ENCODE measurements around the gene CREB5.

CREB5 gene

GRCh38 chr7:28855538-28856217 is 443.4 kb downstream of the CREB5 start:
- DNase-seq (ENCODE audit: low spot score), result peak; percentile 80

DNA sequence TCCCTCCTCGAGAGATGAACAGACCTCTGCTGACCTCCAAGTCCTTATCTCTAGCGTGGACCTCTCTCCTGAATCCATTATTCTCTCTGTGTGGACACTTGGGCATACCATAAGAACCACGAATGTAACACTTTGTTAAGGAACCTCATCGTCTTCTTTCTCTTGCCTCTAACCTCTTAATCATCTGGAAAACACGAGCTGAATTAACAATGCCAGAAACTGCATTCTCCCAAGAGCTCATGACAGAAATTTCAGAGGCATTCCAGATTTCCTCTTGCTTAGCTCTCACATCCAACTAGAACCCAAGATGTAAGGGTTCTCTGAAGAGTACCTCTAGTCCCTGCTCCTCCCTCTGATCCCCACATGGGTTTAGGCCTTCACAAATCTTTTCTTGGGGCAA is 444.3 kb downstream of the CREB5 start:
- no peak for DNase-seq (ENCODE audit: low spot score)

GRCh38 chr7:28858206-28858605 is 445.9 kb downstream of the CREB5 start:
- peak; percentile 59 for DNase-seq (ENCODE audit: low spot score)

- DNase-seq (ENCODE audit: low spot score), result no peak
Measured at GRCh38 chr7:28858895-28859294, 446.6 kb downstream of the CREB5 start.

DNA sequence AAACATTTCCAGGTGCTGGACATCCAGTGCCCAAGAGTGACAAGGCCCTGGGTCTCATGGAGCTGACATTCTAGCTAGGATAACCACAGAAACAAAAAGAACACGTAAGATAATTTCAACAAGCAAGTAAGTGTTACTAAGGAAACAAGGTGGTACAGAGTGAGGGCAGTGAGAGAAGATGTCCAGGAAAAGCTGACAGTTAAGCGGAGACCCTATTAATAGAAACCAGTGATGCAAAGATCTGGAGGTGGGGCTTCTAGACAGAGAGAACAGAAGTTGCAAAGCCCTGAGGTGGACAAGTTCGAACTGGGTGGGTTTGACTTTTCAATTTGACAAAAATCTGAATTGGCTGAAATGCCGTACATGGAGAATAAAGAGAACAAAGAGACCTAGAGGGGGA is 449.5 kb downstream of the CREB5 start:
- no peak for DNase-seq (ENCODE audit: low spot score)

DNA sequence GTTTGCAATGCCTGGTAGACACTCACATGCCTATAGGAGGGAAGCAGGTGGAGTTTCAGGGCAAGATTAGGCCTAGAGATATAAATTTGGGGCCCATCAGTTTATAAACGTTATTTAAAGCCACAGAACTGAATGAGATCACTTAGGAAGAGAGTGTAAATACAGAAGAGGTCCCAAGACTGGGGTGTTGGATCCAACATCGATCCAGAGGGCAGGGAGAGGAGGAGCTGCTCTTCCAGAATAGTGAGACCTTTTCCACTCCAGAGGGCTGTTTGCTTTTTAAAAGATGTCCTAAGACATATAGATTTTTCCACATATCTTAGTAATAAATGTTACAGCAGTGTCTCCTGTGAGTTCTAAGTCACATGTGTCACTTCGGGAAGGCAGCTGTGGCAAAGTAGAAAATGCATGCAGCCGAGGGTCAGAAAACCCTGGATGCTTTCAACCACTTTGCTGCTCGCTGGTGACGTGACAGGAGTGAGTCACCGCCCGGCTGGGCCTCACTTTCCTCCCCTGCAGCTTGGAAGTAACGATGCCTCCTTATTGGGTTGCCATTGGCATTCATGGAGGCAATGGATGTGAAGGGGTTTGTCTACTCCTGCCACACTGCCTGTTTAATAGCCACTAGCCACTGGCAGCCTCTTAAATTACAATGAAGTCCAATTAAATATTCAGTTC is 450.4 kb downstream of the CREB5 start:
- peak; percentile 16 for DNase-seq (ENCODE audit: low spot score)

GRCh38 chr7:28865601-28866144 is 453.4 kb downstream of the CREB5 start:
- no peak for DNase-seq (ENCODE audit: low spot score)

DNA sequence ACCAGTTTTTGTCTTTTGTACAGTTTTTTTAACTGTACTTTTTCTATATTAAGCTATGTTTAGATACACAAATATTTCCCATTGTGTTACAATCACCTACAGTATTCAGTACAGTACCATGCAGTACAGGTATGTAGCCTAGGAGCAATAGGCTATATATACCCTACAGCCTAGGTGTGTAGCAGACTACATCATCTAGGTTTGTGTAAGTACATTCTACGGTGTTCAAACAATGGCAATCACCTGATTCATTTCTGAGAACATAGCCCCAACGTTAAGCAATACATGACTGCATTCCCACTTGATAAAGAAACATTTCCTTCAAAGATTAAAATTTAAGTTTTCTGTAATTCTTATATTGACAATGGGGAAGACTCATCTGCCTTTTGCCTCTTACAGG is 456.4 kb downstream of the CREB5 start:
- no peak for DNase-seq (ENCODE audit: low spot score)

DNA sequence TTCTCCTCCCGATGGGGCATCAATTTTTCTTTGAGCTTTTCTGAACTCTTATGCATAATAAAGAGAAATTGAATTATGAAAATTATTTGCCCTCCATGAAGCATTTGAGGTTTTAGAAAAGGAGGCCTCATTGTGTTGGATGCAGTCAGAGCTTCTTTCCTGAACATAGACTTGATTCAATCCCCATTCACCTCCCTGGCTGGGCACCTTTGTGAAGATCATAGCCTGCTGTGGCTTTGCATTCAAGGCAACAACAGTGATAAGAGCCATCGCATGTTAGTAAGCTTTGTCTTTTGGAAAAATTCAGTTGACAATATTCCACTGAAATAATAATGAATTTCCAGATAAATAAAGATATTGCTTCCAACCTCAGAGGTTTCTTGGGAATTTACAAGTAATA is 458.8 kb downstream of the CREB5 start:
- no peak for DNase-seq (ENCODE audit: low spot score)

DNA sequence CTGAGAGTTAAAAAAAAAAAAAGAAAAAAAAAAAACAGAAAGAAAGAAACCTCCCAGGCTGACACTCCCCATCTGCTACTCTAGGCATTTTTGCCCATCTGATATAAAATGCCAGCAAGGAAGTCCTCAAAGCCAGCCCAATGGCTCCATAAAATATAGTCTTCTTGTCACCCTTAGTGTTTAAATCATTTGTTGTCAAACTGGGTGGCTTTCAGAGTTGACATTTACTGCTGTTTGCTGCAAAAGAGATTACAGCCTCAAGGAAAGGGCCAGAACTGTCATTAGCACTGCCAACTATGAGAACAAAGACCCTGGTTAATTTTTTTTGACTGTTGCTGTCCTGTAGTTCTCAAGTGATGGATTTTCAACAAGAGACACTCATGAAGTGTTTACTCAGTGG is 459.3 kb downstream of the CREB5 start:
- DNase-seq (ENCODE audit: low spot score), result no peak

GRCh38 chr7:28872226-28872625 is 459.9 kb downstream of the CREB5 start:
- DNase-seq (ENCODE audit: low spot score), result no peak

GRCh38 chr7:28873365-28873764 is 461.0 kb downstream of the CREB5 start:
- no peak for DNase-seq (ENCODE audit: low spot score)

- no peak for DNase-seq (ENCODE audit: low spot score)
Measured at GRCh38 chr7:28874001-28874400, 461.7 kb downstream of the CREB5 start.

Measured in AG20443 (cell line).